CD4-positive, CD25-positive, alpha-beta regulatory T cell (primary cell): ENCODE results near the gene TRA2A. TPM values are rescaled to one million over a fixed set of nuclear protein-coding genes. Genes with fewer than 3 reads are reported as not detected.

Experiments used
- ATAC-seq, 2 donors: fragments of 150-1000 bp; cut with Tn5 transposase; one replicate each; pipeline ENCODE4 v1.10.0; 2021; ENCODE audit warnings: low read depth in 2 of 2, moderate number of reproducible peaks in 2 of 2, moderate library complexity in 1 of 2
- DNase-seq, 3 donors: peaks; one replicate each; pipeline versions ENCODE4 v3.0.0 to v3.0.0-alpha.2; 2012 to 2022; ENCODE audit warnings: mixed read lengths in 1 of 3
- H3K27ac ChIP-seq: one replicate; pipeline ENCODE4 v1.7.0; 2013; ENCODE audit warnings: mild to moderate bottlenecking, low read length; ENCODE audit not compliant: insufficient read depth, poor library complexity, severe bottlenecking
- H3K27me3 ChIP-seq: one replicate; pipeline ENCODE4 v1.7.0; 2013; ENCODE audit warnings: low read length; ENCODE audit not compliant: control insufficient read depth, insufficient read depth
- H3K36me3 ChIP-seq: one replicate; pipeline ENCODE4 v1.7.0; 2013; ENCODE audit warnings: mild to moderate bottlenecking, low read length, moderate library complexity; ENCODE audit not compliant: control insufficient read depth, insufficient read depth
- H3K4me1 ChIP-seq: 2 replicates; pipeline ENCODE4 v1.7.0; 2013; ENCODE audit warnings: mild to moderate bottlenecking, low read length; ENCODE audit not compliant: insufficient read depth, control insufficient read depth, poor library complexity, severe bottlenecking
- H3K4me3 ChIP-seq: one replicate; pipeline ENCODE4 v1.7.0; 2013; ENCODE audit warnings: low read depth, mild to moderate bottlenecking, low read length, moderate library complexity
- H3K9me3 ChIP-seq, 2 experiments: 1 replicate in 1 of 2; 2 replicates in 1 of 2; pipeline ENCODE4 v1.7.0; 2013; ENCODE audit warnings: low read length in 2 of 2, mild to moderate bottlenecking in 1 of 2, moderate library complexity in 1 of 2; ENCODE audit not compliant: control insufficient read depth in 2 of 2
- H3K27ac Mint-ChIP-seq, 3 donors: one replicate each; pipeline ENCODE4 v1.8.0; 2020 to 2022; ENCODE audit warnings: mild to moderate bottlenecking in 3 of 3, mixed read lengths in 3 of 3, moderate library complexity in 2 of 3
- H3K27me3 Mint-ChIP-seq: one replicate; pipeline ENCODE4 v1.8.0; 2022; ENCODE audit warnings: mild to moderate bottlenecking, mixed read lengths
- H3K36me3 Mint-ChIP-seq: one replicate; pipeline ENCODE4 v1.8.0; 2020; ENCODE audit warnings: mixed read lengths
- H3K4me1 Mint-ChIP-seq, 4 donors: one replicate each; pipeline ENCODE4 v1.8.0; 2020 to 2022; ENCODE audit warnings: mixed read lengths in 4 of 4, mild to moderate bottlenecking in 1 of 4
- H3K4me3 Mint-ChIP-seq, 4 donors: one replicate each; pipeline ENCODE4 v1.8.0; 2020 to 2022; ENCODE audit warnings: mild to moderate bottlenecking in 4 of 4, mixed read lengths in 4 of 4, moderate library complexity in 3 of 4
- H3K9me3 Mint-ChIP-seq, 7 donors: one replicate each; pipeline ENCODE4 v1.8.0; 2020 to 2022; ENCODE audit warnings: mixed read lengths in 7 of 7, mild to moderate bottlenecking in 3 of 7, moderate library complexity in 2 of 7
- polyA plus RNA-seq, 4 donors: library from polyadenylated mRNA; unstranded; fragments of 300-500 nt; fragmentation: Illumina TruSeq; gene quantifications; one replicate each; pipeline ENCODE4 v1.2.3, GENCODE V29; 2021
- total RNA-seq: library from RNA; stranded (reverse); gene quantifications from one replicate; pipeline ENCODE4 v1.2.3, GENCODE V29; 2022

TRA2A gene
- total and polyA plus RNA-seq, 5 donors from 2014 or later = 32.6 to 292 (median 57.5) TPM

- ATAC-seq = peak; percentile 26 to 49
Measured at GRCh38 chr7:23469150-23469960, 62.4 kb downstream of the TRA2A start.

GRCh38 chr7:23468526-23469149 is 63.1 kb downstream of the TRA2A start:
- peaks cover 18 to 37% (median 32%) of the 10 kb centered on the region in 4 donors for H3K4me1 Mint-ChIP-seq
- DNase-seq (peak in 1 of 3 donors; percentile 19), ATAC-seq (peak; percentile 7 to 13)
- Histone ChIP-seq H3K27me3 (peaks cover 67% of the 10 kb centered on the region), H3K4me1 (peaks cover 45% of the 10 kb centered on the region), H3K27ac (no peak overlapping the region), H3K4me3 (no peak overlapping the region), H3K9me3 (peaks cover 8 to 9% of the 10 kb centered on the region in 2 experiments), H3K36me3 (no peaks in the 10 kb centered on the region)
- peaks cover 0 to 10% (median 0%) of the 10 kb centered on the region in 7 donors for H3K9me3 Mint-ChIP-seq
- H3K36me3 Mint-ChIP-seq = no peaks in the 10 kb centered on the region
- H3K4me3 Mint-ChIP-seq = peak overlapping the region; percentile 81 to 89 (median 82)
- peaks cover 77% of the 10 kb centered on the region for H3K27me3 Mint-ChIP-seq
- peak overlapping the region in 1 of 3 donors; percentile 74 for H3K27ac Mint-ChIP-seq

More at GRCh38 chr7:23469150-23469960, 62.4 kb downstream of the TRA2A start:
- peaks cover 8 to 9% of the 10 kb centered on the region in 2 experiments for H3K9me3 ChIP-seq
- no peaks in the 10 kb centered on the region for H3K36me3 ChIP-seq
- no peak overlapping the region for H3K27ac ChIP-seq
- Mint-ChIP-seq H3K9me3 (peaks cover 0 to 10% (median 0%) of the 10 kb centered on the region in 7 donors), H3K27me3 (peaks cover 74% of the 10 kb centered on the region), H3K4me3 (peak overlapping the region; percentile 10 to 87 (median 84)), H3K4me1 (peaks cover 18 to 39% (median 32%) of the 10 kb centered on the region in 4 donors), H3K27ac (no peak overlapping the region), H3K36me3 (no peaks in the 10 kb centered on the region)
- peak in 2 of 3 donors; percentile 43 to 44 for DNase-seq
- H3K4me1 ChIP-seq = peaks cover 52% of the 10 kb centered on the region
- no peak overlapping the region for H3K4me3 ChIP-seq
- H3K27me3 ChIP-seq = peaks cover 66% of the 10 kb centered on the region

- DNase-seq (peak in 2 of 3 donors; percentile 35 to 36), ATAC-seq (no peak)
- H3K27ac ChIP-seq = no peak overlapping the region
- H3K36me3 Mint-ChIP-seq = no peaks in the 10 kb centered on the region
- H3K4me3 Mint-ChIP-seq = peak overlapping the region; percentile 69 to 89 (median 81)
- H3K4me1 ChIP-seq = peaks cover 41% of the 10 kb centered on the region
- H3K27ac Mint-ChIP-seq = peak overlapping the region in 1 of 3 donors; percentile 74
- H3K27me3 ChIP-seq = peaks cover 65% of the 10 kb centered on the region
- peak overlapping the region; percentile 31 for H3K4me3 ChIP-seq
- H3K27me3 Mint-ChIP-seq = peaks cover 77% of the 10 kb centered on the region
- H3K9me3 Mint-ChIP-seq = peaks cover 0 to 5% (median 0%) of the 10 kb centered on the region in 7 donors
- no peaks in the 10 kb centered on the region for H3K36me3 ChIP-seq
- H3K4me1 Mint-ChIP-seq = peaks cover 13 to 33% (median 28%) of the 10 kb centered on the region in 4 donors
- peaks cover 6 to 9% of the 10 kb centered on the region in 2 experiments for H3K9me3 ChIP-seq
Measured at GRCh38 chr7:23467806-23468525, 63.8 kb downstream of the TRA2A start.

DNA sequence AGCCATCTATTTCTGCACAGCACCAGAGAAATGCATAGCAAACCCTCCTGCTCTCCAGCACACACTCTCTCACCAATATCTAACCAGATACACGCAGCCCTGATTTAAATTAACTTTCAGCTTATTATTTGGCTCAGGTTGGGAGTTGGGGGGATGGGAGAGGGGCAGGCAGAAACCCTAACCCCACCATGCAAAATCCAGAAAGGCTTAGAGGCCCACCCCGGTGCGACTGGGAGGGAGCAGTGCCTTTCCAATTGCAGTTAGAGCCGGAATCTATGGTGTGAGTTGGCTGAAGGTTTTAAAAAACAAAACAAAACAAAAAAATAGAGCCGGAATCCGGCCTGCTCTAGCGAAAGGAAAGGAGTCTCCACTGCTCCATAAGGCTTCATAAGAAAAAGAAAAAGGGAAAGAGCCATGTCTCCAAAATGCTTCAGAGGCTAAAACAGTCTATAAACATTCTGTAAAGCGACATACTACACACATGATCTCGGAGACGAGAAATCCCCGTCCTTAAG is 64.4 kb downstream of the TRA2A start:
- Histone ChIP-seq H3K4me1 (peaks cover 41% of the 10 kb centered on the region), H3K4me3 (peak overlapping the region; percentile 23), H3K27me3 (peaks cover 58% of the 10 kb centered on the region), H3K27ac (no peak overlapping the region), H3K9me3 (peaks cover 3 to 9% of the 10 kb centered on the region in 2 experiments), H3K36me3 (no peaks in the 10 kb centered on the region)
- ATAC-seq (no peak), DNase-seq (peak in 1 of 3 donors; percentile 25)
- peak overlapping the region; percentile 19 to 89 (median 75) for H3K4me3 Mint-ChIP-seq
- H3K36me3 Mint-ChIP-seq = no peaks in the 10 kb centered on the region
- H3K9me3 Mint-ChIP-seq = peaks cover 0 to 5% (median 0%) of the 10 kb centered on the region in 7 donors
- peaks cover 77% of the 10 kb centered on the region for H3K27me3 Mint-ChIP-seq
- H3K4me1 Mint-ChIP-seq = peaks cover 10 to 33% (median 26%) of the 10 kb centered on the region in 4 donors
- H3K27ac Mint-ChIP-seq = no peak overlapping the region

GRCh38 chr7:23462846-23463245 is 68.9 kb downstream of the TRA2A start:
- Histone ChIP-seq H3K4me3 (no peak overlapping the region), H3K27ac (no peak overlapping the region), H3K4me1 (peaks cover 3% of the 10 kb centered on the region), H3K36me3 (no peaks in the 10 kb centered on the region), H3K9me3 (no peaks in the 10 kb centered on the region), H3K27me3 (peaks cover 55% of the 10 kb centered on the region)
- no peak overlapping the region for H3K4me3 Mint-ChIP-seq
- peaks cover 80% of the 10 kb centered on the region for H3K27me3 Mint-ChIP-seq
- DNase-seq (peak in 1 of 3 donors; percentile 19), ATAC-seq (peak in 1 of 2 donors; percentile 40)
- no peaks in the 10 kb centered on the region for H3K36me3 Mint-ChIP-seq
- H3K27ac Mint-ChIP-seq = no peak overlapping the region
- H3K4me1 Mint-ChIP-seq = peaks cover 0 to 9% (median 8%) of the 10 kb centered on the region in 4 donors
- peaks cover 0 to 2% (median 0%) of the 10 kb centered on the region in 7 donors for H3K9me3 Mint-ChIP-seq

DNA sequence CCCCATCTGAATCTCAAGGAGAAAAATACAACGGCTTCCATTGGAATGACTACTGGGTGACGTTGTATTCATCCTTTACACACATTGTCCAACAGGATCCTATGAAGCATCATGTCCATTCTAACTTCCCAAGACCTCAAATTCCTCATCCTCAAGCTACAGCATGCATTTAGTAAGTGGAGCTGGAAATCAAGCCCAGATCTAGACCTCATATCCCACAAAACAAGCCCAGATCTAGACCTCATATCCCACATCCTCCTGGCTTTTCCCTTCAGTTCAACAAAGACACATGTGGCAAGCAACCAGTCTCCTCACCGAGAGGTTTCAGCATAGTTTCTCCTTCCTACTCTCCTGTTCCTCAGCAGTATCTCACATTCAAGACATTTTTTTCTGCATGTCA is 73.7 kb downstream of the TRA2A start:
- DNase-seq (no peak), ATAC-seq (no peak)
- H3K27ac Mint-ChIP-seq = no peak overlapping the region
- Histone ChIP-seq H3K4me1 (no peaks in the 10 kb centered on the region), H3K27me3 (peaks cover 34% of the 10 kb centered on the region), H3K4me3 (no peak overlapping the region), H3K27ac (no peak overlapping the region), H3K36me3 (no peaks in the 10 kb centered on the region), H3K9me3 (no peaks in the 10 kb centered on the region)
- H3K27me3 Mint-ChIP-seq = peaks cover 59% of the 10 kb centered on the region
- H3K36me3 Mint-ChIP-seq = no peaks in the 10 kb centered on the region
- H3K4me3 Mint-ChIP-seq = no peak overlapping the region
- H3K9me3 Mint-ChIP-seq = peaks cover 0 to 3% (median 0%) of the 10 kb centered on the region in 7 donors
- no peaks in the 10 kb centered on the region for H3K4me1 Mint-ChIP-seq

DNA sequence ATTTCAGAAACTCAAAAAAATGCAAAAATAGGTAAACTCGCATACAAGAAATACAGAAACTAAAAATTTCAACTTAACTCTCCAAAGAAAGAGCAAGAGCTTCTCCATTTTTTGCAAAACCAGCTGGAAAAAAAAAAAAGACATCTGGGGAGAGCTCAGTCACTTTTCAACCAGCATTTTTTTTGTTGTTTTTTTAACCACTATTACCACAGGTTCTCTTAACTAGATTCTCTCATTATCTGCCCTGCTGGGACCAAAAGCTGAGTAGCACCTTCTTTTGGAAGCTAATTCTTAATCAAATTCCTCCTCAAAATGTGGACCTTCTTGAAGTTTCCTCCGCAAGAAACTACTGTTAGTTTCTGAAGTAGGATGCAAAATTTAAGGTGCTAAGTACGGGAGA is 75.7 kb downstream of the TRA2A start:
- no peak overlapping the region for H3K4me3 ChIP-seq
- H3K27ac ChIP-seq = no peak overlapping the region
- no peaks in the 10 kb centered on the region for H3K36me3 ChIP-seq
- Mint-ChIP-seq H3K4me1 (no peaks in the 10 kb centered on the region), H3K9me3 (peaks cover 0 to 3% (median 0%) of the 10 kb centered on the region in 7 donors), H3K27ac (no peak overlapping the region), H3K36me3 (no peaks in the 10 kb centered on the region), H3K4me3 (no peak overlapping the region), H3K27me3 (peaks cover 45% of the 10 kb centered on the region)
- H3K4me1 ChIP-seq = no peaks in the 10 kb centered on the region
- no peaks in the 10 kb centered on the region for H3K9me3 ChIP-seq
- ATAC-seq (no peak), DNase-seq (no peak)
- peaks cover 28% of the 10 kb centered on the region for H3K27me3 ChIP-seq
